Adrenal gland (tissue), 5 donors: Measurements from ENCODE around the gene SNN.

Experiments
- POLR2A ChIP-seq, 2 donors: fragments of 450-650 bp; IDR thresholded peaks; one replicate each; pipeline ENCODE4 v1.6.1; 2017; ENCODE audit warnings: antibody characterized with exemption in 2 of 2, mild to moderate bottlenecking in 2 of 2, moderate library complexity in 1 of 2
- TF ChIP-seq, protein P1 (sequence below), 6 experiments: fragments of 450-650 bp in 4 of 6; fragments of 200-600 bp in 2 of 6; sonication (generic) in 1 of 6; IDR thresholded peaks; 1 replicate in 5 of 6; 2 replicates in 1 of 6; pipeline versions ENCODE4 v1.5.1 to v1.8.0; 2016 to 2021; ENCODE audit warnings: antibody characterized with exemption in 6 of 6, mild to moderate bottlenecking in 2 of 6, moderate library complexity in 1 of 6
- donor health status: DM: no; HTN: no; CAD: no.

DNA sequence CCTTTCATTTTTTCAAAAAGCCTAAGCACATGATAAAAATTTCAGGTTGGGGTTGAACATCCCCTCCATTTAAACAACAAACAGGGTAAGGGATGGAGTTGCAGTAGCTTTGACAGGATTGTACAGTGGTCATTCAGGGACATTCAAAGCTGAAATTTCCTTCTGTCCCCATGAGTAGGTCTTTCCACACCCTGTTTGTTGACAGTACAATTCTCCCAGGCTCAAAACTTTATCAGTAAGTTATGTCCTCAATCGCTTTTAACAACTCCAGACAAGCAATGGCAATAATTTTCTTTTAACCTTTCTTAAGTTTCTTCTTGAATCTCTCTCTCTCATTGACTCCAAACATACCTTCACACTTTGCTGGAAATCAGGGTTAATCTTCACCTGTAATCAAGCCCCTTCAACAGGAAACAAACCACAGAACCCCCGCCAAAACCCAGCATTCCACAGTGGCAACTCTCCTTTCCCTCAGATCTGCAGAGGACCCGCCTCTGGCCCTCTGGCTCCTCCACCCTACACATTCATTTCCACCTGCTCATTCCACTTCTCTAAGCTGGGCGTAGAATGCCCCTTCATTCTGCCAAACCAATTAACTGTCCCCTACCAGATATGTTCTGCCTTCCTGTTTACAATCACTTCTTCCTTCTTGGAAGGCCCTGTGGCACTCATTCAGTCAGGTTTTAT lies 53.7 kb downstream of the SNN start:
- TF ChIP-seq, protein P1, sequence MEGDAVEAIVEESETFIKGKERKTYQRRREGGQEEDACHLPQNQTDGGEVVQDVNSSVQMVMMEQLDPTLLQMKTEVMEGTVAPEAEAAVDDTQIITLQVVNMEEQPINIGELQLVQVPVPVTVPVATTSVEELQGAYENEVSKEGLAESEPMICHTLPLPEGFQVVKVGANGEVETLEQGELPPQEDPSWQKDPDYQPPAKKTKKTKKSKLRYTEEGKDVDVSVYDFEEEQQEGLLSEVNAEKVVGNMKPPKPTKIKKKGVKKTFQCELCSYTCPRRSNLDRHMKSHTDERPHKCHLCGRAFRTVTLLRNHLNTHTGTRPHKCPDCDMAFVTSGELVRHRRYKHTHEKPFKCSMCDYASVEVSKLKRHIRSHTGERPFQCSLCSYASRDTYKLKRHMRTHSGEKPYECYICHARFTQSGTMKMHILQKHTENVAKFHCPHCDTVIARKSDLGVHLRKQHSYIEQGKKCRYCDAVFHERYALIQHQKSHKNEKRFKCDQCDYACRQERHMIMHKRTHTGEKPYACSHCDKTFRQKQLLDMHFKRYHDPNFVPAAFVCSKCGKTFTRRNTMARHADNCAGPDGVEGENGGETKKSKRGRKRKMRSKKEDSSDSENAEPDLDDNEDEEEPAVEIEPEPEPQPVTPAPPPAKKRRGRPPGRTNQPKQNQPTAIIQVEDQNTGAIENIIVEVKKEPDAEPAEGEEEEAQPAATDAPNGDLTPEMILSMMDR (IDR thresholded peaks at IDR 0.05), result no peak
- no peak for TF ChIP-seq POLR2A (IDR thresholded peaks at IDR 0.05)
